Upper lobe of left lung (tissue), 6 donors: ENCODE results near the gene LINGO1. TPM values are rescaled to one million over a fixed set of nuclear protein-coding genes. Genes with fewer than 3 reads are reported as not detected.

Source experiments
- ATAC-seq, 2 donors: fragments of 200-7000 bp; cut with Tn5 transposase; one replicate each; pipeline ENCODE4 v1.9.1; 2022; ENCODE audit warnings: mild to moderate bottlenecking in 2 of 2, moderate library complexity in 2 of 2; ENCODE audit not compliant: low FRiP score in 2 of 2
- DNase-seq, 2 donors: peaks; one replicate each; pipeline ENCODE4 v3.0.0-alpha.2; 2019 to 2020
- H3K27ac ChIP-seq, 4 donors: fragments of 200-600 bp; sonication (generic); one replicate each; pipeline ENCODE4 v1.5.1; 2016 to 2019
- H3K27me3 ChIP-seq, 4 donors: fragments of 200-600 bp; sonication (generic); one replicate each; pipeline ENCODE4 v1.5.1; 2017 to 2019
- H3K36me3 ChIP-seq, 4 donors: fragments of 200-600 bp; sonication (generic); one replicate each; pipeline ENCODE4 v1.5.1; 2016 to 2019
- H3K4me1 ChIP-seq, 4 donors: fragments of 200-600 bp; sonication (generic); one replicate each; pipeline ENCODE4 v1.5.1; 2018 to 2019
- H3K4me3 ChIP-seq, 4 donors: fragments of 200-600 bp; sonication (generic); one replicate each; pipeline ENCODE4 v1.5.1; 2017 to 2019; ENCODE audit warnings: mild to moderate bottlenecking in 2 of 4, moderate library complexity in 1 of 4
- H3K9me3 ChIP-seq, 4 donors: fragments of 200-600 bp; sonication (generic); one replicate each; pipeline ENCODE4 v1.5.1; 2018 to 2019
- EP300 ChIP-seq, 4 donors: sonication (generic); formaldehyde crosslinking; IDR thresholded peaks; one replicate each; pipeline ENCODE4 v1.5.1; 2017; ENCODE audit warnings: antibody characterized with exemption in 4 of 4, control low read depth in 2 of 4
- POLR2A ChIP-seq, 4 donors: fragments of 450-650 bp; IDR thresholded peaks; one replicate each; pipeline ENCODE4 v1.5.1; 2016 to 2017; ENCODE audit warnings: antibody characterized with exemption in 4 of 4, mild to moderate bottlenecking in 2 of 4
- POLR2AphosphoS5 ChIP-seq, 2 donors: sonication (generic); formaldehyde crosslinking; IDR thresholded peaks; one replicate each; pipeline ENCODE4 v1.5.1; 2017; ENCODE audit warnings: antibody characterized with exemption in 2 of 2
- WGBS, 2 donors: methylation state at CpG; one replicate each; pipeline ENCODE4 v1.1.5; 2017 to 2018; 5-methylcytosine and 5-hydroxymethylcytosine counted together
- total RNA-seq, 6 donors: library from RNA; depleted of rRNA in 4 of 6; stranded (reverse); fragments of >200 nt in 4 of 6; gene quantifications; one replicate each; pipeline versions ENCODE4 v1.1.0 to v1.2.1, GENCODE V29; 2016 to 2021
- TF ChIP-seq, protein P1 (sequence below), 6 experiments: fragments of 450-650 bp in 4 of 6; fragments of 200-600 bp in 2 of 6; sonication (generic) in 2 of 6; IDR thresholded peaks; one replicate each; pipeline ENCODE4 v1.5.1; 2016 to 2019; ENCODE audit warnings: antibody characterized with exemption in 6 of 6
- donor health status: DM: no; HTN: no; CAD: no; lungs with moderate emphysema.
- donor health status: DM: no; HTN: yes; CAD: no; lungs with severe emphysema.

The LINGO1 gene
- total RNA-seq, 6 donors from 2014 or later, result 0.15 to 0.84 (median 0.43) TPM; not detected in 2

DNA sequence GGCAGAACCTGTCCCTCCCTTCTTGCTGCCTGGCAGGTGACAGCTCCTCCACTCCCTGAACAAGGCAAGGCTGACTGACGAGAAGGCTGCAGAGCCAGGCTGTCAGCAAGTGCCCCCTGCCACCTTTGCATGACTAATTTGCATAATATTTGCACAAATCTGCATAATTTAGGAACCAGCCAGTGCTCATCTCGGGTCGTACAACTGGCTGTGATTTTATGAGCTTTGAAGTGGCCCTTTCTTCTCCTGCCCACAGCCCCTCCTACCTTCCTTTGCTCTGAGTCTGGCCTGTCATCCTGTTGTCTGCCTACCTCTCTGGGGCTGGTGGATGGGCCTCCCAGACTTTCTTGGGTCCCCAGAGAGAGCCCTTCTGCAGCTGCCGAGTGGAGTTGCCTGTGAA is 58.9 kb downstream of the LINGO1 start:
- TF ChIP-seq, protein P1, sequence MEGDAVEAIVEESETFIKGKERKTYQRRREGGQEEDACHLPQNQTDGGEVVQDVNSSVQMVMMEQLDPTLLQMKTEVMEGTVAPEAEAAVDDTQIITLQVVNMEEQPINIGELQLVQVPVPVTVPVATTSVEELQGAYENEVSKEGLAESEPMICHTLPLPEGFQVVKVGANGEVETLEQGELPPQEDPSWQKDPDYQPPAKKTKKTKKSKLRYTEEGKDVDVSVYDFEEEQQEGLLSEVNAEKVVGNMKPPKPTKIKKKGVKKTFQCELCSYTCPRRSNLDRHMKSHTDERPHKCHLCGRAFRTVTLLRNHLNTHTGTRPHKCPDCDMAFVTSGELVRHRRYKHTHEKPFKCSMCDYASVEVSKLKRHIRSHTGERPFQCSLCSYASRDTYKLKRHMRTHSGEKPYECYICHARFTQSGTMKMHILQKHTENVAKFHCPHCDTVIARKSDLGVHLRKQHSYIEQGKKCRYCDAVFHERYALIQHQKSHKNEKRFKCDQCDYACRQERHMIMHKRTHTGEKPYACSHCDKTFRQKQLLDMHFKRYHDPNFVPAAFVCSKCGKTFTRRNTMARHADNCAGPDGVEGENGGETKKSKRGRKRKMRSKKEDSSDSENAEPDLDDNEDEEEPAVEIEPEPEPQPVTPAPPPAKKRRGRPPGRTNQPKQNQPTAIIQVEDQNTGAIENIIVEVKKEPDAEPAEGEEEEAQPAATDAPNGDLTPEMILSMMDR (IDR thresholded peaks at IDR 0.05), result no peak
- no peak for TF ChIP-seq POLR2A (IDR thresholded peaks at IDR 0.05)
- TF ChIP-seq EP300 (IDR thresholded peaks at IDR 0.05), result no peak
- TF ChIP-seq POLR2AphosphoS5 (IDR thresholded peaks at IDR 0.05), result no peak
- DNase-seq, result no peak

DNA sequence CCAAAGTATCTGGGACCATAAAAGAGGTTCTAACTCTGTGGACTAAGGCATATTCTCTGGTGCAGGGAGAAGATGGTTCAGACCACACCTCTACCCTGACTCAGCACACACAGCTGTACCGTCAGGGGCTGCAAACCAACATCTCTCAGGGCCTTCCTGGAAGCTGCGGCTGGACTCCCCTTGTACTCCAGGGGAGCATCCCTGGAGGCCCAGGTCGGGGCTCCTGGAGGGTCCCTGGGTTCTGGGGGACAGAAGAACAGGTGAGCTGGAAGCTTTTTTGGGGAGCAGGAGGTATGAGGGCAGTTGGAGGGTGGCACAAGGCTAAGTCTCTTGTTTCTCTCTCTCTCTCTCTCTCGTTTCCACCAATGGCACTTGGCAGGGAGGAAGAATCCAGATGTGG is 60.5 kb downstream of the LINGO1 start:
- TF ChIP-seq, protein P1 (IDR thresholded peaks at IDR 0.05), result no peak
- TF ChIP-seq POLR2AphosphoS5 (IDR thresholded peaks at IDR 0.05) (no peak), EP300 (IDR thresholded peaks at IDR 0.05) (no peak), POLR2A (IDR thresholded peaks at IDR 0.05) (no peak)
- 94 to 95% methylated on average over 3 to 4 of the region's 4 CpGs for WGBS, 2 donors
- ATAC-seq, result no peak

More for the DNA sequence above, 58.9 kb downstream of the LINGO1 start:
- ATAC-seq, result no peak
- no peaks in the 10 kb centered on the region for H3K9me3 ChIP-seq
- peaks cover 0 to 10% (median 6%) of the 10 kb centered on the region in 4 donors for H3K4me1 ChIP-seq
- H3K4me3 ChIP-seq, result no peak overlapping the region
- H3K36me3 ChIP-seq, result no peaks in the 10 kb centered on the region
- no peak overlapping the region for H3K27ac ChIP-seq
- H3K27me3 ChIP-seq, result no peaks in the 10 kb centered on the region
- WGBS, 2 donors, result 89 to 90% methylated on average over 3 to 4 of the region's 4 CpGs

DNA sequence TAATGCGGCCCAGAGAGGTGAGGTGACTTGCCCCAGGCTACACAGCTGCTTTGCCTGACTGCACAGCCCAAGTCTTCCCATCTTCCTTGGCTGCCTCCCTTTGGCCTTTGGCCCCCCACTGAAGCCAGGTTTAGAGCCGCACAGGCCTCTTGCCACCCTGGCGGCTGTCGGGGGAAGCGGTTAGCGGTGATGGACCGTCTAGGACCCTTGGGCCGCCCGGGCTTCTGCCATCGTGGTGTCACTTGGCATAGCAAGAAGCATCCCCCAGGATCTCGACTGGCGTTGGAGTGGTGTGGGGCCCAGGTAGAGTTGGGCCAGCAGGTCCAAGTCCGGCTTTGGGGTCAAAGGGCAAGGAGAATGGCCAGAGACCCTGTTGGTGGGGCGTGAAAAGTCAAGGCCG is 61.0 kb downstream of the LINGO1 start:
- TF ChIP-seq, protein P1 (IDR thresholded peaks at IDR 0.05), result no peak
- TF ChIP-seq POLR2AphosphoS5 (IDR thresholded peaks at IDR 0.05) (no peak), EP300 (IDR thresholded peaks at IDR 0.05) (no peak), POLR2A (IDR thresholded peaks at IDR 0.05) (no peak)
- H3K27ac ChIP-seq, result no peak overlapping the region
- no peak overlapping the region for H3K4me3 ChIP-seq
- no peaks in the 10 kb centered on the region for H3K9me3 ChIP-seq
- no peaks in the 10 kb centered on the region for H3K27me3 ChIP-seq
- H3K4me1 ChIP-seq, result peaks cover 0 to 13% (median 6%) of the 10 kb centered on the region in 4 donors
- ATAC-seq, result no peak
- DNase-seq, result peak in 1 of 2 donors; percentile 68
- 88% methylated on average over 13 to 15 of the region's 15 CpGs for WGBS, 2 donors
- no peaks in the 10 kb centered on the region for H3K36me3 ChIP-seq

More for the DNA sequence above, 60.5 kb downstream of the LINGO1 start:
- no peaks in the 10 kb centered on the region for H3K27me3 ChIP-seq
- H3K36me3 ChIP-seq, result no peaks in the 10 kb centered on the region
- DNase-seq, result no peak
- no peak overlapping the region for H3K4me3 ChIP-seq
- no peak overlapping the region for H3K27ac ChIP-seq
- no peaks in the 10 kb centered on the region for H3K9me3 ChIP-seq
- peaks cover 0 to 13% (median 6%) of the 10 kb centered on the region in 4 donors for H3K4me1 ChIP-seq

DNA sequence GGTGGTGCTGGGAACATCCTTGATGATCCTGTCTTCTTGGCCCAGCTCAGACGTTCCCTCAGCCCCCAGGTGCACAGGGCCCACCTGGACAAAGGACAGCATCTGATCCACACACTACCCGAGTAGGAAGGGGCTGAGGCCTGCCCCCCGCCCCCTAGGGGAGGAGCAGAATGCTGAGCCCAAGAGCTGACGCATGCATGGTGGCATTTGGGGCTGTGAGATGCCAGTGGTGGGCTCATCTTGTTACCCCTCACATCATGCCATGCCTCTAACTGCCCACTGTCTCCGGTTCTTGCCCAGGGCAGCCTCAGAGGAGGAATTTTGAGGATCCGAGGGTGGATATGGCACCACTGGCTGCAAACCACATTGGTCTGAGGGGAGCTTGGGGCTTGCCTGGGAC is 61.5 kb downstream of the LINGO1 start:
- no peak overlapping the region for H3K4me3 ChIP-seq
- peaks cover 0 to 13% (median 6%) of the 10 kb centered on the region in 4 donors for H3K4me1 ChIP-seq
- no peaks in the 10 kb centered on the region for H3K9me3 ChIP-seq
- no peaks in the 10 kb centered on the region for H3K27me3 ChIP-seq
- TF ChIP-seq POLR2A (IDR thresholded peaks at IDR 0.05), result no peak
- TF ChIP-seq EP300 (IDR thresholded peaks at IDR 0.05), result no peak
- no peak for TF ChIP-seq POLR2AphosphoS5 (IDR thresholded peaks at IDR 0.05)
- TF ChIP-seq, protein P1 (IDR thresholded peaks at IDR 0.05), result no peak
- no peaks in the 10 kb centered on the region for H3K36me3 ChIP-seq
- no peak overlapping the region for H3K27ac ChIP-seq
- 86 to 93% methylated on average over 4 to 6 of the region's 6 CpGs for WGBS, 2 donors
- peak in 1 of 2 donors; percentile 30 for DNase-seq
- no peak for ATAC-seq

DNA sequence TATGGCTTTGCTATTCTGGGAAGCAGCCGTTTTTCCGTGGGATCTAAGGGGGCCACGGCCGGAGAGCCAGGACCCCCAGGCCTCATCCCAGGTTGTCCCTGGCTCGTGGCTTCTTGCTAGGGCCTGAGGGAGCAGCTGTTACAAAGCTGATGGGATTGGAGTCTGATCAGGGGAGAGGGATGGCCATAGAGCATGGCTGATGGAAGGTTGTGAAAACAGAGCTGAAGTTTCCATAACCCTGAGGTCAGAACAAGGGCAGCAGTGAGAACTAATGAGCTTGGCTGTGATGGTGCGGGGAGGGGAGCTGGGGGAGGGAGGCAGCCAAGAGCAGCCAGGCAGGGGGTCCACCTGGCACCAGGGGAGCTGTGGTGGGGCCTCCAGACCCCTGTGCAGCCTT is 63.0 kb downstream of the LINGO1 start:
- Histone ChIP-seq H3K4me1 (peaks cover 0 to 13% (median 6%) of the 10 kb centered on the region in 4 donors), H3K27me3 (no peaks in the 10 kb centered on the region), H3K27ac (no peak overlapping the region), H3K36me3 (no peaks in the 10 kb centered on the region), H3K9me3 (no peaks in the 10 kb centered on the region), H3K4me3 (peak overlapping the region in 3 of 4 donors; percentile 26 to 45 (median 40))
- ATAC-seq (no peak), DNase-seq (peak in 1 of 2 donors; percentile 22)
- TF ChIP-seq POLR2A (IDR thresholded peaks at IDR 0.05), result no peak
- TF ChIP-seq, protein P1 (IDR thresholded peaks at IDR 0.05), result no peak
- TF ChIP-seq EP300 (IDR thresholded peaks at IDR 0.05), result no peak
- TF ChIP-seq POLR2AphosphoS5 (IDR thresholded peaks at IDR 0.05), result no peak
- WGBS, 2 donors, result 42 to 48% methylated on average over 6 of the region's 6 CpGs
